ENCODE measurements around the gene CENPN.

CENPN gene

GRCh38 chr16:81081014-81081413 is 74.0 kb downstream of the CENPN start:
- DNase-seq (ENCODE audit: low spot score): no peak
